Fibroblast of skin of back (primary cell): ENCODE data around the gene IPP.
"Not testable (repeated sequence)": the region's sequence is repeated elsewhere in the genome, so short reads cannot be mapped to it uniquely, and the experiment has no call there.

Experiments
- DNase-seq: peaks from one replicate; pipeline ENCODE4 v3.0.0-alpha.2; 2013

The IPP gene

GRCh38 chr1:45682942-45683341 lies 67.5 kb downstream of the IPP start:
- no peak for DNase-seq

- DNase-seq, result no peak
Observed at GRCh38 chr1:45679123-45679522, 71.3 kb downstream of the IPP start.

DNA sequence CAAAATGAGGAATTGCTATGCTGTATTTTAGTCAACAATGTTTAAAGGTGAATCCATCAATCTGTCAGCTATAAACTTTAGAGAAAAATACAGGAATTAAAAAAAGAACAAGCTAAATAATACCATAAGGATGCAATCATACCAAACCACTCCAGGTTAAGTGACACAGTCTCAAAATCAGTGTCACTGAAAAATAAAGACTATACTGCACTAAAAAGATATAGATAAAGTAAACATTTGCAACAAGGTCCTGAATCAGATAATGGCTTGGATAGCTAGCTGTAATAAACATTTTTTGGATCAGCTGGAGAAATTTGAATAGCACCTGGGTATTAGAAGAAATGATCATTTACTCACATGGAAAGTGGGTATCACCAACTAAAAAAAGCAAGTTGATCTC lies 72.0 kb downstream of the IPP start:
- no peak for DNase-seq

- no peak for DNase-seq
Observed at GRCh38 chr1:45677751-45678245, 72.7 kb downstream of the IPP start.

- DNase-seq, result not testable (repeated sequence)
Observed at GRCh38 chr1:45676553-45676952, 73.9 kb downstream of the IPP start.

GRCh38 chr1:45674478-45674877 lies 76.0 kb downstream of the IPP start:
- no peak for DNase-seq

DNA sequence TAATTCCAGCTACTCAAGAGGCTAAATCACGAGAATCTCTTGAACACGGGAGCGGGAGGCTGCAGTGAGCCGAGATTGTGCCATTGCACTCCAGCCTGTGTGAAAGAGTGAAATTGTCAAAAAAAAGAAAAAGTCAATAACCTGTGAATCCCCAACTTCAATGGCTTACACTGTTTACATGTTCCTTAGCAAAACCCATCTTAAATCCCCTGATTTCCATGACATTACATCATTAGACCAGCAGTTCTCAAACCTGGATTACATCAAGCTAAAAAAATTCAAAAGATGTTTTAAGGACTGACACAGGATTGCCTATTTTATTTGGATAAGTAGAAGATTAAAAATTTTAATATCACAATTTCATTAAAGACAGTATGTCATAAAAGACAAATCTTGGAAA lies 76.5 kb downstream of the IPP start:
- peak; percentile 44 for DNase-seq

DNA sequence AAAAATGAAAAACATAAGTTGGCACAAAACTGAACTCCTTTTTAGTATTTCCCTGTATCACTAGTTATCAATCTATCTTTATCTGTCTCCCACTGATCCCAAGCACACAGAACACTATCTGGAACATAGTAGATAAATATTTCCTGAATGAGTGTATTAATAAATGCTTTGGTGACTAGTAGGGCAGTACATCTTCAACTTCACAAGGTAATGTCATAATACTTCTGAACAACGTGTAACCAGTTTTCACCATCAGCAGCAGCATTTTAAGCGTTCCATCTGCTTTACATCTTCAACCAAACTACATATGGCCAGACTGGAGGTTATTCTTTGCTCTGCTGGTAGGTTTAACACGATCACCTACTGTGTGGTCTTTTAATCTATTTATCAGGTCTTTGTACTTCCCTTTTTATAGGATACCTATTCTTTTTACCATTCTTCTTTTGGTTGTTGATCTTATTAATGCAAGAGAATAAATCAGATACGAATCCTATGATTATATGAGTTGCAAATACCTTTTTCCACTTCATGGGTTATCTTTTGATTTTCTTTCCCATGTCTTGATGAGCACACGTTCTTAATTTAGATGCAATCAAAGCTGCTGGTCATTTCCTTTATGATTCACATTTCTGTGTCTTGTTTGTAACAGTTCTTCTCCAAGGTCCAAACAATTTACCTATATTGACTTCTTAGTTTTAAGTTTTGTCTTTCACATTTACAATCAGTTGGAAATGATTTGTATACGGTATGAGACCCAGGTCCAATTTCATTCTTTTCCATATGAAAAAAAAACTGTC lies 80.4 kb downstream of the IPP start:
- peak; percentile 59 for DNase-seq

DNA sequence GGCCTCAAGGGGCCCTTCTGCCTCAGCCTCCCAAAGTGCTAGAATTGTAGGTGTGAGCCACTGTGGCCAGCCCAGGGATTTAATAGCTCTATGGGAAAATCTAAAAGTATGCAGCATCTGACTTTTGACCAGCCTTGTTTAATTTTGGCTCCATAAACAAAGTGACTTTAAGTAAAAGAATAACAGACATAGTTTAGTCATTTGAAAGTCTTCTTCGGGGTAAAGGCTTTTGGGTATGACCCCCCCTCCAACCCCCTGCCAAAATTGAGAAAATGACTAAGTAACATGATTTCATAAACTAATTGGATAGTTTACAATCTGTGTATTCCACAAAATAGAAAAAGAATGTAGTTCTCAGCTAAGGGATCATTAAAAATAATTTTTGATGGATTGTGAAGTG lies 81.1 kb downstream of the IPP start:
- DNase-seq, result peak; percentile 63

- DNase-seq, result no peak
Observed at GRCh38 chr1:45668526-45668925, 81.9 kb downstream of the IPP start.

- no peak for DNase-seq
Observed at GRCh38 chr1:45667321-45668111, 82.9 kb downstream of the IPP start.

DNA sequence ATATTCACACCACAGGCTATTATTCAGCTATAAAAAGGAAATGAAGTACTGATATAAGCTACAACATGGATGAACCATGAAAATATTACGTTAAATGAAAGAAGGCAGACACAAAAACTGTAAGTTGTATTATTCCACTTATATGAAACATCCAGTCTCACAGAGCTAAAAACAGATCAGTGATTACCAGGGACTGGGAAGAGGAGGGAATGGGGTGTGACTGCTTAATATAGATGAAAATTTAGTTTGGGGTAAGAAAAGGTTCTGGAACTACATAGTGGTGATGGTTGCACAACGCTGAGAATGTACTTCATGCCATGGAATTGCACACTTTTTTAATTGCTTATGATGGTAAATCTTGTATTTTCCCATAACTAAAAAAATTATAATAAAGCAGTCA lies 83.6 kb downstream of the IPP start:
- no peak for DNase-seq

GRCh38 chr1:45660336-45660735 lies 90.1 kb downstream of the IPP start:
- DNase-seq, result no peak

DNA sequence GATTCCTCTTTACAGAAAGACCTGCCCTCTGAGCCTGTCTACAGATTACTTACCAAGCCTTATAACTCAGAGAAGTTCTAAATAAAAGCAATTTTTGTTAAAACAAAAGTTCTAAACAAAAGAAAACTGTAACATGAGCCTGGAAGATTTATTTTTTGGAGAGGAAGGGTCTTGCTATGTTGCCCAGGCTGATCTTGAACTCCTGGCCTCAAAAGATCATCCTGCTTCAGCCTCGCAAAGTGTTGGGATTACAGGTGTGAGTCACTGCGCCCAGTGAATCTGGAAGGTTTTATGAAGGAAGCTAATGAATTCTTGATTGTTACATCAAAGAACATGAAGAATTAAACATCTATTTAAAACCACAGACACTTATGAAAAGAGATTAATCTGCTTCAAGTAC lies 91.2 kb downstream of the IPP start:
- DNase-seq, result no peak

DNA sequence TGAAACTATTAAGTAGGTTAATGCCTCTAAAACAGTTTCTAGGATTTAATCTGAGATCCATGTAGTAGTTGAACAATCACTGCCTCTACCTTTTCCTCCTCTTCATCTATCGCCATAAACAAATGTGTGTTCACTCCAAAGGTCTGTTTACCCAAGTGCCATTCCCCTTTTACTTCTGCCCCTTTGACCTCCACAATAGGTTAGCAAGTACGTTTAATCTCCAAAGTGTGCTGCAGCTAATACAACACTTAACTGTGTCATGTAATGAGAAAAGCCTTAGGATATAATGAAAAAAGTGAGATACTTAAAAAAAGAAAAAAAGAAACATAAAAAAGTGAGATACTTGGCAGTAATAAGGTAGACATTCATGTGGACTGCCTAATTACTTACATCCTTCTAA lies 92.3 kb downstream of the IPP start:
- no peak for DNase-seq

DNA sequence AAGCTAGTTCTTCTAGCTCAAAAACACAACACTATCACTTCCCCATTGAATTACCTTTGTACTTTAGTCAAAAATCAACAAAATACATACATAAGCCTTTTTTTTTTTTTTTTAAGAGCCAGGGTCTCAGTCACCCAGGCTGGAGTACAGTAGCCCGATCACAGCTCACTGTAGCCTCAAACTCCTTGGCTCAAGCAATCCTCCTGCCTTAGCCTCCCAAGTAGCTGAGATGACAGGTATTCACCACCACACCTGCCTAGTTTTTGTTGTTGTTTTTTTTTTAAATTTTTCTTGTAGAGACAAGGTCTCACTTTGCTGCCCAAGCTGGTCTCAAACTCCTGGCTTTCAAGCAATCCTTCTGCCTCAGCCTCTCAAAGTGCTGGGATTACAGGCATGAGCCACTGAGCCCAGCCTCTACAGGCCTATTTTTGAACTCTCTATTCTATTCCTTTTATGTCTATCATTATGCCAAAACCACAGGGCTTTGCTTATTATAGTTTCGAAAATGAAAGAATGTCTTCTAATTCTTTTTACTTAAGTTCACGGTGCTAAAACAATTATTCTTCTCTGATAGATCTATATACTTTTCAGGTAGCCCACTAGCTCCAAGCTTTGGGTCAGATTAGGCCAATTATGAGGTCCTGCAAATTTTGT lies 93.8 kb downstream of the IPP start:
- DNase-seq, result no peak

DNA sequence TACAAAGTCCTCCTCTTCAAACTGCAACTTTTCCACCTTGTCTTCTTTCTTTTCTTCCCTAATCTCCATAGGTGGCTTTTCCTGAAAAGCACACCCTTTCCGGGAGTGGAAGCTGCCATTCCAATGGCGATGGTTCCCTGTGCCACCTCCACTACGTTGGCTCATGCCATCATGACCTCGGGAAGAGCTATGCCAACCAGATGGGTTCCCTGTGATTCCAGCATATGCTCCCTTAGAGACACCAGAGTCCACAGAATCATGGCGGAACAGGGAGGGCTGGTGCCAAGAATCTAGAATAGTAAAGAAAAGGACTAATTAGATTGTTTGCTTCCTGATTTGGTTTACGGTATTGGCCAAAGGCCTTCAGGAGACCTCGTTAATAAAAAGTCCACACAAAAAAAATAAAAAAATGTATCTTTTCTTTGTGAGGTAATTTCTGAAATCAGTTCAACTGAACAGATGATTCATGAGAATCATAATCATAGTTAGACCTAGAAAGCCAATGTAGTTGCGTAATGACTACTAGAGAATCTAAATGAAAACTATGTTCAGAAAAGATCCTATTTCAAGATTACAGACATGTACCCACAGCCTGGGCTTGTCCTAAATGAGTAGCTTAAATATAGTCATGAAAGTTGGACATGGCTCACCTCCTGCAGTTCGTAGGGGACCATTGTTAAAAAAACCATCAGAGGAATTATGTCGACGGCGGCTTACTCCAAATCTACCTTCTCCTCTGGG lies 95.7 kb downstream of the IPP start:
- no peak for DNase-seq
